LNCAP (cell line): ENCODE results near the gene CAPN5.

Experiments used
- TF ChIP-seq, protein P1 (sequence below): fragments of 450-650 bp; IDR thresholded peaks from 2 replicates; pipeline ENCODE4 v1.5.1; 2017; ENCODE audit warnings: mild to moderate bottlenecking

Gene CAPN5

DNA sequence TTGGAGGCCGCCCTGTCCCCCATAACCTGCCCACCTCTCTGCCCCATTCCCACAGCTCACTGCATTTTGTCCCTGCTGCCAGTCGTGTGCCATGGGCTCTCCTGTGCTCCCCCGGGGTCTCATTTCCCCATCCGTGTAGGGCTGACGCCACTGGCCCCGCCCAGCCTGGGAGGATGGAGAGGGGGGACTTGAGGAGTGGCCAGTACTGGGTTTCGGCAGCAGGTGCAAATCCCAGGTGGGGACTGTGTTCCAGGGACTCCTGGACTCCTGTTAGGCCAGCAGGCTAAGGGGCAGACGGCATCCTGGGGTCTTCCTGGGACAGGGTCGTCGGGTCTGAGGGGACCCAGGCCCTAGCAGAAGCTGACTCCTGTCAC, 60.1 kb downstream of the CAPN5 start:
- TF ChIP-seq, protein P1, sequence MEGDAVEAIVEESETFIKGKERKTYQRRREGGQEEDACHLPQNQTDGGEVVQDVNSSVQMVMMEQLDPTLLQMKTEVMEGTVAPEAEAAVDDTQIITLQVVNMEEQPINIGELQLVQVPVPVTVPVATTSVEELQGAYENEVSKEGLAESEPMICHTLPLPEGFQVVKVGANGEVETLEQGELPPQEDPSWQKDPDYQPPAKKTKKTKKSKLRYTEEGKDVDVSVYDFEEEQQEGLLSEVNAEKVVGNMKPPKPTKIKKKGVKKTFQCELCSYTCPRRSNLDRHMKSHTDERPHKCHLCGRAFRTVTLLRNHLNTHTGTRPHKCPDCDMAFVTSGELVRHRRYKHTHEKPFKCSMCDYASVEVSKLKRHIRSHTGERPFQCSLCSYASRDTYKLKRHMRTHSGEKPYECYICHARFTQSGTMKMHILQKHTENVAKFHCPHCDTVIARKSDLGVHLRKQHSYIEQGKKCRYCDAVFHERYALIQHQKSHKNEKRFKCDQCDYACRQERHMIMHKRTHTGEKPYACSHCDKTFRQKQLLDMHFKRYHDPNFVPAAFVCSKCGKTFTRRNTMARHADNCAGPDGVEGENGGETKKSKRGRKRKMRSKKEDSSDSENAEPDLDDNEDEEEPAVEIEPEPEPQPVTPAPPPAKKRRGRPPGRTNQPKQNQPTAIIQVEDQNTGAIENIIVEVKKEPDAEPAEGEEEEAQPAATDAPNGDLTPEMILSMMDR = no peak

DNA sequence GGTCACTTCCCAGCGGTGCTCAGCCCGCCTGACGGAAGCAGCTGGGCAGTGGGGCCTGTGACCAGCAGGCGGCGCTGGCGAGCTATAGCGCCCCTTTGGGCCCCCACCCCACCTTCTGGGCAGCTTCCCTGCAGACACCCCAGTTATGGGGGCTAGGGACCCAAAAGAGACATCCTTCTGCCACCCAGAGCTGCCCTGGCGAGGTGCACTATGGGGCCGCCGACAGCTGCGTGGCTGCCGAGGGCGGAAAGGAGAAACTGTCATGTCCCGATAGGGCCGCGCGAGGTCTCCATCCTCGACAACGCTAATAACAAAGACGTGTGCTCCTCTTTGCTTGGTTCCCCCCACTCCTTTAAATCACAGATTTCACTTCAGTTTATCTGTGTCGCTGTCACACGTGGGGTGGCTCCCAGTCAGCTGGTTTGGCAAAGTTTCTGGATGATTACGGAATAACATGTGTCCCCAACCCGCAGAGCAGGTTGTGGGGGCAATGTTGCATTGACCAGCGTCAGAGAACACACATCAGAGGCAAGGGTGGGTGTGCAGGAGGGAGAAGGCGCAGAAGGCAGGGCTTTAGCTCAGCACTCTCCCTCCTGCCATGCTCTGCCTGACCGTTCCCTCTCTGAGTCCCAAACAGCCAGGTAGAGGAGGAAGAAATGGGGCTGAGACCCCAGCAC, 60.6 kb downstream of the CAPN5 start:
- TF ChIP-seq, protein P1 = peak; percentile 99

DNA sequence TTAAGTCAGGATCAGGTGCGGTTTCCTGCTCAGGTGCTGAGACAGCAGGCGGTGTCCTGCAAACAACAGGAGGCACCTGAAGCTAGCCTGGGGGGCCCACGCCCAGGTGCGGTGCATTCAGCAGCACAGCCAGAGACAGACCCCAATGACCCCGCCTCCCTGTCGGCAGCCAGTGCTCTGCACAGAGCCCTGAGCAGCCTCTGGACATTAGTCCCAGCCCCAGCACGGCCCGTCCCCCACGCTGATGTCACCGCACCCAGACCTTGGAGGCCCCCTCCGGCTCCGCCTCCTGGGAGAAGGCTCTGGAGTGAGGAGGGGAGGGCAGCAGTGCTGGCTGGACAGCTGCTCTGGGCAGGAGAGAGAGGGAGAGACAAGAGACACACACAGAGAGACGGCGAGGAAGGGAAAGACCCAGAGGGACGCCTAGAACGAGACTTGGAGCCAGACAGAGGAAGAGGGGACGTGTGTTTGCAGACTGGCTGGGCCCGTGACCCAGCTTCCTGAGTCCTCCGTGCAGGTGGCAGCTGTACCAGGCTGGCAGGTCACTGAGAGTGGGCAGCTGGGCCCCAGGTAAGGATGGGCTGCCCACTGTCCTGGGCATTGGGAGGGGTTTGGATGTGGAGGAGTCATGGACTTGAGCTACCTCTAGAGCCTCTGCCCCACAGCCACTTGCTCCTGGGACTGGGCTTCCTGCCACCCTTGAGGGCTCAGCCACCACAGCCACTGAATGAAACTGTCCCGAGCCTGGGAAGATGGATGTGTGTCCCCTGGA, 61.3 kb downstream of the CAPN5 start, which contains the start of gene MYO7A:
Gene MYO7A (plus strand): TSS at position 327 of the 772 bp plus-strand sequence. CDS start 2,389 bp downstream, outside the sequence.
- TF ChIP-seq, protein P1 = no peak

DNA sequence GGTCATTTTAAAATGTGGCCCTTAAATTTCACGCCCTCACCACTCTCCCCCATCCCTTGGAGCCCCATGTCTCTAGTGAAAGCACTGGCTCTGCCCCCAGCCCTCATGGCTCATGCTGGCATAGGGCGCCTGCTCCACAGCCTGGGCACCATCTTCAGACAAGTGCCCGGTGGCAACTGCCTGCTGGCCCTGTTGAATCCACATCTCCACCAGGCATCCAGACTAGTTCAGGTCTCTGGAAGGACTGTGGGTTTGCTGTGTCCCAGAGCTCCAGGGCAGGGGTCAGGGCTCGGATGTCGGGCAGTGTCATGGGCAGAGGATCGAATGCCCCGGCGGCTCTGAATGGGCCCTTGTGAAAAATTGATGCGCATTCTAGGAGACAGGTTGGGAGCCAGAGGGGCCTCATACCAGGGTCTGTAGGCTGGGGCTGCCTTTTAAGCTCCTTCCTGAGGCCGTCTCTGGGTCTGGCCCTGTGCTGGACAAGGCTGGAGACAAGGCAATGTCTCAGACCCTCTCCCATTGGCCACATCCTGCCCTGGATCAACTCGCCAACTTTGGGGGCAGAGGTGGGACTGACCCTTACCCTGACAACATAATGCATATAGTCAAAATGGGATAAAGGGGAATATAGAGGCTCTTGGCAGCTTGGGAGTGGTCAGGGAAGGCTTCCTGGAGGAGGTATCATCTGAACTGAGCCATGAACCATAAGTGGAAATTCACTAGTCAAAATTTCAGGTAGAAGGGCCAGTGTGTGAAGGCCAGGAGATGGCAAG, 62.5 kb downstream of the CAPN5 start:
- TF ChIP-seq, protein P1 = no peak

DNA sequence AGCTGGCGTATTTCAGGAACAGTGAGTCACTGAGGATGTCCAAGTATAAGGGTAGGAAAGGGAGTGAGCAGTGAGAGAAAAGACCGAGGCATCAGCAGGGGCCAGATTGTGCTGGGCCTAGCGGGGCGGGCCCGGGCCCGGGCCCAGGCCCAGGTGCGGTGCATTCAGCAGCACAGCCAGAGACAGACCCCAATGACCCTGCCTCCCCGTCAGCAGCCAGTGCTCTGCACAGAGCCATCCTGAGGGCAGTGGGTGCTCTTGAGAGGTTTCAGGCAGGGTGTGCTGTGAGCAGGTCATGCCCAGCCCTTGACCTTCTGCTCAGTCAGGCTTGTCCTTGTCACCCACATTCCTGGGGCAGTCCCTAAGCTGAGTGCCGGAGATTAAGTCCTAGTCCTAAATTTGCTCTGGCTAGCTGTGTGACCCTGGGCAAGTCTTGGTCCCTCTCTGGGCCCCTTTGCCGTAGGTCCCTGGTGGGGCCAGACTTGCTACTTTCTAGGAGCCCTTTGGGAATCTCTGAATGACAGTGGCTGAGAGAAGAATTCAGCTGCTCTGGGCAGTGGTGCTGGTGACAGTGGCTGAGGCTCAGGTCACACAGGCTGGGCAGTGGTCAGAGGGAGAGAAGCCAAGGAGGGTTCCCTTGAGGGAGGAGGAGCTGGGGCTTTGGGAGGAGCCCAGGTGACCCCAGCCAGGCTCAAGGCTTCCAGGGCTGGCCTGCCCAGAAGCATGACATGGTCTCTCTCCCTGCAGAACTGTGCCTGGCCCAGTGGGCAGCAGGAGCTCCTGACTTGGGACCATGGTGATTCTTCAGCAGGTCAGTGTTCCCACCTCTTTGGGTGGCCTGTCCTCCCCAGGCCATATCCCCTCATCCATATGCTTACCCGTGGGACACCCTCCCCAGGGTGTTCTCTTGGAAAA, 63.3 kb downstream of the CAPN5 start:
- TF ChIP-seq, protein P1 = no peak

DNA sequence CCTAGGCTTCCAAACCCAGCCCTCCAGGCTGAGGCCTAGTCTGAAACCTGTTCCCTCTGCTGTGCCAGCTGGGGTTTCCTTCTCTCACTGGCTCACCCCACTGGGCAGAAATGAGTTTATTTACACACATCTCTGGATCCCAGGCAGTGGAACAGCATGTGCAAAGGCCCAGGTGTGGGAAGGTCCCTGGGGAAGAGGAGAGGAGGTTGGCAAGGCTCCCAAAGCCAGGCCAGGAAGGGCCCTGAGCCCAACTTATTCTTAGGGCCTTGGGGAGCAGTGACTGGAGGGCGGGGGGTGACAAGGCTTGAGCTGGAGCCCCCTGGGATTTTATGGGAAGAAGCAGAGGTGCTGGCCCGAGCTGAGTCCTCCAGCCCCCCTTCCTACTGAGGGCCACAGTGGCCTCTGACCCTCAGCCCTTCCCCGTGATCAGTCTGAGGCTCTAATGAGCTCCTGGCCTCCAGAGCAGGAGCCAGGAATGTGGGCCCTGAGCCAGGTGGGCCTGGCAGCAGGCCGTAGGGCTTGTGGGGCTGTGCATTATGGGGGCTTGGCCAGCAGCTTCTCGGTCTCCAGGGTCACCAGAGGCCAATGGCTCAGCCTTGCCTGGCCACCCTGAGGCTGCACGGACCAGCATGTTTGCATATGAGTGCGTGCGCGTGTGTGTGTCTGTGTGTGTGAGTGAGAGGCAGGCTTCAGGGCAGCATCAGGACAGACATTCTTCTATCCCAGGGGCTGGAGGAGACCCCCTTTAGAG, 64.2 kb downstream of the CAPN5 start:
- TF ChIP-seq, protein P1 = no peak
